GM12892 (cell line): ENCODE data around the gene CLEC16A.

Source experiments
- POLR2A ChIP-seq: IDR thresholded peaks from 2 replicates; pipeline ENCODE4 v1.6.1; 2011; ENCODE audit warnings: low read depth, low read length, control low read depth
- POLR2AphosphoS5 ChIP-seq: IDR thresholded peaks from 2 replicates; pipeline ENCODE4 v1.6.1; 2011; ENCODE audit warnings: low read depth, low read length, control low read depth
- TAF1 ChIP-seq: IDR thresholded peaks from 2 replicates; pipeline ENCODE4 v1.6.1; 2011; ENCODE audit warnings: low read depth, mild to moderate bottlenecking, control low read depth, low read length, borderline replicate concordance

DNA sequence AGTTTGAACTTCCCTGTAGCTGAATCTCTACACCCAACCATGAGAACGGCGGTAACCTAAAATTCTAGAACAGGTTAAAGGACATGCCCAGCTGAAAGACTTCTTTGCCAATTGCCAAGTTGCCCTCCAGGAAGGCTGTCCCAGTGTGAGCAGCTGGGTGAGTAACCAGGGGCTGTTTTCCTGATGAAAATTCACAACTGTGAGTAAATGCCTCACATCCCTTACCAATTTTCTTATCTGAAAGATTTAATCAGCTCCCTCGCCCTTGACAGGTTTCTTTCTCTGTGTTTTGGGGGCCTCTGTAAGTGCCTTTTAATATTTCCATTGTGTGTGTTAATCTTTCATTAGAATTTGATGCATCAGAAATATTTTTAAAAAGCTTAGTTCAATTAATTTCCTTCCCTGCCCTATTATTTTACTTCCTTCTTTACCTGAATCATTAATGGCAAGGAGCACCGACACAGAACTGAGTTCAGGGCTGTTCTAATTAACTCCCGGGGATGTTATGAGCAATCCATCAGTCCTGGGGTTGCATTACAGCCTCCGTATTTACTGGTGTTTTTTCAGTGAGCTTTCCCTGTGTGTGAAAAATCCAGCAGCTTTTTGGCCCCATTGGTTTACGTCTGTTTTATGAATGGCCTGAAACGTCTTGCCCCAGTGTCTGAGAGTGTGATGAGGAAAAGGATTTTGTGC is 152.9 kb downstream of the CLEC16A start:
- TF ChIP-seq POLR2AphosphoS5 (no peak), POLR2A (no peak), TAF1 (no peak)
